Activated CD4-positive, alpha-beta memory T cell treated with anti-CD3 and anti-CD28 coated beads, Interleukin-2, amount 10 ng/mL, durations not matched to agents 7 days and 5 days (primary cell): Measurements from ENCODE around the gene RPL36A. TPM values are rescaled to one million over a fixed set of nuclear protein-coding genes. Genes with fewer than 3 reads are reported as not detected.

Experiments used
- CTCF ChIA-PET: fragments of 350-600 bp; sonication (Branson Sonifier 250); formaldehyde crosslinking; loops from one replicate; lab custom pipeline; 2021; ENCODE audit warnings: antibody characterized with exemption, inconsistent platforms; lab: Charles Lee
- POLR2A ChIA-PET: fragments of 350-600 bp; sonication (Branson Sonifier 250); formaldehyde crosslinking; loops from one replicate; lab custom pipeline; 2021; ENCODE audit warnings: antibody characterized with exemption; lab: Charles Lee
- DNase-seq: peaks from one replicate; pipeline ENCODE4 v3.0.0-alpha.2; 2020
- H3K27ac Mint-ChIP-seq: one replicate; pipeline ENCODE4 v1.8.0; 2021; ENCODE audit warnings: mild to moderate bottlenecking, mixed read lengths
- H3K27me3 Mint-ChIP-seq: one replicate; pipeline ENCODE4 v1.8.0; 2021; ENCODE audit warnings: mixed read lengths
- H3K36me3 Mint-ChIP-seq: one replicate; pipeline ENCODE4 v1.8.0; 2021; ENCODE audit warnings: low read depth, mixed read lengths
- H3K4me1 Mint-ChIP-seq: one replicate; pipeline ENCODE4 v1.8.0; 2021; ENCODE audit warnings: mixed read lengths
- H3K4me3 Mint-ChIP-seq: one replicate; pipeline ENCODE4 v1.8.0; 2021; ENCODE audit warnings: mild to moderate bottlenecking, mixed read lengths
- H3K9me3 Mint-ChIP-seq: one replicate; pipeline ENCODE4 v1.8.0; 2021; ENCODE audit warnings: mixed read lengths
- total RNA-seq, 2 experiments: library from RNA; stranded (reverse); gene quantifications; one replicate each; pipeline ENCODE4 v1.2.3, GENCODE V29; 2021

The RPL36A gene
- total RNA-seq, 2 experiments from 2014 or later: 229 to 246 TPM

GRCh38 chrX:101370888-101371504, 19.8 kb upstream of the RPL36A start:
- Mint-ChIP-seq H3K9me3 (no peaks in the 10 kb centered on the region), H3K4me3 (no peak overlapping the region), H3K27ac (no peak overlapping the region), H3K36me3 (no peaks in the 10 kb centered on the region), H3K27me3 (no peaks in the 10 kb centered on the region), H3K4me1 (no peaks in the 10 kb centered on the region)
- ChIA-PET POLR2A (no interaction called here), CTCF (no interaction called here)
- no peak for DNase-seq

GRCh38 chrX:101377547-101377946, 13.3 kb upstream of the RPL36A start:
- ChIA-PET CTCF (interaction anchor here (0.8 kb wide), 1 partner anchor 13 kb away, joined by 3 read pairs; the partner anchor contains the start of gene RPL36A), POLR2A (no interaction called here)
- DNase-seq: no peak

GRCh38 chrX:101383679-101384205, 7.1 kb upstream of the RPL36A start:
- no peak for DNase-seq
- H3K27ac Mint-ChIP-seq: no peak overlapping the region
- no peaks in the 10 kb centered on the region for H3K27me3 Mint-ChIP-seq
- no peak overlapping the region for H3K4me3 Mint-ChIP-seq
- H3K36me3 Mint-ChIP-seq: no peaks in the 10 kb centered on the region
- H3K9me3 Mint-ChIP-seq: no peaks in the 10 kb centered on the region
- no peaks in the 10 kb centered on the region for H3K4me1 Mint-ChIP-seq
- POLR2A ChIA-PET: interaction anchor here (1.3 kb wide), 1 partner anchor 34 kb away, joined by 3 read pairs; no protein-coding TSS in a partner anchor
- CTCF ChIA-PET: no interaction called here

More at GRCh38 chrX:101377547-101377946, 13.3 kb upstream of the RPL36A start:
- no peaks in the 10 kb centered on the region for H3K36me3 Mint-ChIP-seq
- H3K27me3 Mint-ChIP-seq: no peaks in the 10 kb centered on the region
- H3K9me3 Mint-ChIP-seq: no peaks in the 10 kb centered on the region
- no peak overlapping the region for H3K27ac Mint-ChIP-seq
- H3K4me1 Mint-ChIP-seq: no peaks in the 10 kb centered on the region
- no peak overlapping the region for H3K4me3 Mint-ChIP-seq

GRCh38 chrX:101385026-101385684, 5.7 kb upstream of the RPL36A start:
- no peaks in the 10 kb centered on the region for H3K4me1 Mint-ChIP-seq
- CTCF ChIA-PET: interaction anchor here (0.5 kb wide), 1 partner anchor 411 kb away, joined by 4 read pairs; no protein-coding TSS in a partner anchor
- POLR2A ChIA-PET: no interaction called here
- no peaks in the 10 kb centered on the region for H3K9me3 Mint-ChIP-seq
- no peak overlapping the region for H3K4me3 Mint-ChIP-seq
- H3K27ac Mint-ChIP-seq: no peak overlapping the region
- no peaks in the 10 kb centered on the region for H3K36me3 Mint-ChIP-seq
- DNase-seq: no peak
- no peaks in the 10 kb centered on the region for H3K27me3 Mint-ChIP-seq

- Mint-ChIP-seq H3K27me3 (no peaks in the 10 kb centered on the region), H3K36me3 (peaks cover 1% of the 10 kb centered on the region), H3K4me3 (no peak within 1 kb of the TSS), H3K9me3 (no peaks in the 10 kb centered on the region), H3K4me1 (peaks cover 5% of the 10 kb centered on the region), H3K27ac (no peak within 1 kb of the TSS)
- ChIA-PET POLR2A (no interaction called here), CTCF (interaction anchor here (0.5 kb wide), 1 partner anchor 410 kb away, joined by 4 read pairs; no protein-coding TSS in a partner anchor)
- DNase-seq: no peak
These were observed 4.8 kb upstream of the RPL36A start, which contains the start of gene BTK for GRCh38 chrX:101385795-101386541. BTK (minus strand) TSS chrX:101386191; CDS start chrX:101375284, 10,907 bp downstream.

- H3K9me3 Mint-ChIP-seq: no peaks in the 10 kb centered on the region
- H3K4me3 Mint-ChIP-seq: no peak overlapping the region
- H3K27ac Mint-ChIP-seq: no peak overlapping the region
- peaks cover 7% of the 10 kb centered on the region for H3K36me3 Mint-ChIP-seq
- H3K27me3 Mint-ChIP-seq: no peaks in the 10 kb centered on the region
- POLR2A ChIA-PET: no interaction called here
- DNase-seq: no peak
- CTCF ChIA-PET: no interaction called here
- peaks cover 5% of the 10 kb centered on the region for H3K4me1 Mint-ChIP-seq
These were observed 4.3 kb upstream of the RPL36A start for GRCh38 chrX:101386542-101386885.

GRCh38 chrX:101388604-101389003, 2.2 kb upstream of the RPL36A start:
- Mint-ChIP-seq H3K36me3 (peaks cover 28% of the 10 kb centered on the region), H3K4me1 (peaks cover 20% of the 10 kb centered on the region), H3K9me3 (no peaks in the 10 kb centered on the region), H3K27ac (no peak overlapping the region), H3K4me3 (no peak overlapping the region), H3K27me3 (no peaks in the 10 kb centered on the region)
- no peak for DNase-seq
- ChIA-PET CTCF (no interaction called here), POLR2A (interaction anchor here (4.0 kb wide), 1 partner anchor 40 kb away, joined by 34 read pairs; the partner anchor contains the start of gene TIMM8A)

- H3K27ac Mint-ChIP-seq: peak overlapping the region; percentile 81
- H3K4me3 Mint-ChIP-seq: peak overlapping the region; percentile 96
- H3K36me3 Mint-ChIP-seq: peaks cover 44% of the 10 kb centered on the region
- H3K9me3 Mint-ChIP-seq: no peaks in the 10 kb centered on the region
- ChIA-PET CTCF (no interaction called here), POLR2A (interaction anchor here (1.5 to 4.0 kb wide), 4 partner anchors 9 to 44 kb away, joined by 8 to 34 read pairs (median 10); partner anchors contain the start of genes GLA, HNRNPH2 and TIMM8A)
- peaks cover 32% of the 10 kb centered on the region for H3K4me1 Mint-ChIP-seq
- DNase-seq: no peak
- H3K27me3 Mint-ChIP-seq: no peaks in the 10 kb centered on the region
These were observed 1.0 kb downstream of the RPL36A start for GRCh38 chrX:101391831-101392230.

GRCh38 chrX:101393530-101394305, 2.9 kb downstream of the RPL36A start:
- ChIA-PET POLR2A (interaction anchor here (1.3 kb wide), 1 partner anchor 10 kb away, joined by 4 read pairs; no protein-coding TSS in a partner anchor), CTCF (interaction anchor here (0.6 kb wide), 1 partner anchor 12 kb away, joined by 3 read pairs; no protein-coding TSS in a partner anchor)
- no peak overlapping the region for H3K4me3 Mint-ChIP-seq

GRCh38 chrX:101394372-101394771, 3.6 kb downstream of the RPL36A start:
- H3K36me3 Mint-ChIP-seq: peaks cover 45% of the 10 kb centered on the region
- no peaks in the 10 kb centered on the region for H3K9me3 Mint-ChIP-seq
- H3K27ac Mint-ChIP-seq: no peak overlapping the region
- no peak overlapping the region for H3K4me3 Mint-ChIP-seq
- CTCF ChIA-PET: interaction anchor here (0.6 kb wide), 1 partner anchor 11 kb away, joined by 3 read pairs; no protein-coding TSS in a partner anchor
- no peaks in the 10 kb centered on the region for H3K27me3 Mint-ChIP-seq
- peaks cover 32% of the 10 kb centered on the region for H3K4me1 Mint-ChIP-seq
- POLR2A ChIA-PET: no interaction called here
- no peak for DNase-seq

More at GRCh38 chrX:101393530-101394305, 2.9 kb downstream of the RPL36A start:
- no peak for DNase-seq
- Mint-ChIP-seq H3K27me3 (no peaks in the 10 kb centered on the region), H3K27ac (peak overlapping the region; percentile 52), H3K9me3 (no peaks in the 10 kb centered on the region), H3K36me3 (peaks cover 44% of the 10 kb centered on the region), H3K4me1 (peaks cover 32% of the 10 kb centered on the region)

GRCh38 chrX:101395789-101396188, 5.0 kb downstream of the RPL36A start:
- Mint-ChIP-seq H3K27ac (peak overlapping the region; percentile 9), H3K4me1 (peaks cover 27% of the 10 kb centered on the region), H3K4me3 (no peak overlapping the region), H3K36me3 (peaks cover 56% of the 10 kb centered on the region), H3K27me3 (no peaks in the 10 kb centered on the region), H3K9me3 (no peaks in the 10 kb centered on the region)
- no peak for DNase-seq
- ChIA-PET POLR2A (no interaction called here), CTCF (interaction anchor here (1.1 kb wide), 1 partner anchor 47 kb away, joined by 3 read pairs; the partner anchor contains the start of gene TIMM8A)

GRCh38 chrX:101397779-101398178, 7.0 kb downstream of the RPL36A start:
- H3K27ac Mint-ChIP-seq: no peak overlapping the region
- peaks cover 18% of the 10 kb centered on the region for H3K4me1 Mint-ChIP-seq
- no peaks in the 10 kb centered on the region for H3K9me3 Mint-ChIP-seq
- H3K27me3 Mint-ChIP-seq: no peaks in the 10 kb centered on the region
- ChIA-PET POLR2A (interaction anchor here (1.3 kb wide), 2 partner anchors 10 to 49 kb away, joined by 3 to 4 read pairs; partner anchors contain the start of genes GLA and TIMM8A), CTCF (no interaction called here)
- H3K36me3 Mint-ChIP-seq: peaks cover 45% of the 10 kb centered on the region
- no peak overlapping the region for H3K4me3 Mint-ChIP-seq
- no peak for DNase-seq
